ENCODE measurements around the gene UTP4. TPM values are rescaled to one million over a fixed set of nuclear protein-coding genes. Genes with fewer than 3 reads are reported as not detected.

UTP4 gene
- polyA plus RNA-seq, 10 donors: 30.3 to 40.9 (median 35.4) TPM

GRCh38 chr16:69171325-69172084, 39.1 kb downstream of the UTP4 start:
- DNase-seq: peak in 2 of 3 donors; percentile 67 to 84

- peak in 1 of 3 donors; percentile 54 for DNase-seq
Measured at GRCh38 chr16:69176033-69176800, 43.8 kb downstream of the UTP4 start.

GRCh38 chr16:69179328-69180010, 47.0 kb downstream of the UTP4 start:
- peak; percentile 84 to 94 (median 91) for DNase-seq

- DNase-seq: no peak
Measured at GRCh38 chr16:69180011-69180338, 47.5 kb downstream of the UTP4 start.

GRCh38 chr16:69182730-69183416, 50.4 kb downstream of the UTP4 start:
- DNase-seq: peak in 2 of 3 donors; percentile 46 to 71

- peak; percentile 92 to 97 (median 93) for DNase-seq
Measured at GRCh38 chr16:69186642-69187445, 54.4 kb downstream of the UTP4 start, which contains the start of gene SNTB2. TSS of gene SNTB2 (plus strand) at chr16:69187164. CDS start at chr16:69187167, 3 bp downstream.

GRCh38 chr16:69187446-69188235, 55.2 kb downstream of the UTP4 start:
- DNase-seq: peak in 2 of 3 donors; percentile 49 to 86

GRCh38 chr16:69188236-69188549, 55.7 kb downstream of the UTP4 start:
- no peak for DNase-seq

- DNase-seq: peak in 1 of 3 donors; percentile 54
Measured at GRCh38 chr16:69188716-69189115, 56.3 kb downstream of the UTP4 start.

- no peak for DNase-seq
Measured at GRCh38 chr16:69190046-69190588, 57.7 kb downstream of the UTP4 start.

- DNase-seq: no peak
Measured at GRCh38 chr16:69190598-69190997, 58.1 kb downstream of the UTP4 start.

GRCh38 chr16:69191136-69191535, 58.7 kb downstream of the UTP4 start:
- no peak for DNase-seq

- no peak for DNase-seq
Measured at GRCh38 chr16:69193855-69194254, 61.4 kb downstream of the UTP4 start.

GRCh38 chr16:69194488-69194887, 62.0 kb downstream of the UTP4 start:
- no peak for DNase-seq

GRCh38 chr16:69195369-69196029, 63.0 kb downstream of the UTP4 start:
- no peak for DNase-seq

- DNase-seq: no peak
Measured at GRCh38 chr16:69197573-69197972, 65.1 kb downstream of the UTP4 start.

- DNase-seq: no peak
Measured at GRCh38 chr16:69199382-69199781, 66.9 kb downstream of the UTP4 start.

GRCh38 chr16:69201291-69201690, 68.8 kb downstream of the UTP4 start:
- DNase-seq: no peak

GRCh38 chr16:69201787-69202186, 69.3 kb downstream of the UTP4 start:
- DNase-seq: no peak
